GM23338 (cell line): ENCODE data around the gene ATXN7L2. TPM values are rescaled to one million over a fixed set of nuclear protein-coding genes. Genes with fewer than 3 reads are reported as not detected.

Source experiments
- CREB1 ChIP-seq: fragments of 250-450 bp; sonication (Bioruptor Pico); IDR thresholded peaks from 2 replicates; pipeline ENCODE4 v1.5.0; 2020; ENCODE audit warnings: low read depth, mild to moderate bottlenecking, moderate library complexity
- CTCF ChIP-seq, 2 experiments: fragments of 200-600 bp in 1 of 2; sonication (generic) in 1 of 2; conservative IDR thresholded peaks; 2 replicates each; pipeline versions ENCODE4 v1.5.1 to v1.6.1; 2016 to 2017; ENCODE audit warnings: antibody characterized with exemption in 2 of 2, low read depth in 2 of 2, mild to moderate bottlenecking in 2 of 2, moderate library complexity in 1 of 2
- ZNF462 ChIP-seq: fragments of 250-450 bp; sonication (Bioruptor Pico); IDR thresholded peaks from 2 replicates; pipeline ENCODE4 v1.5.0; 2020; ENCODE audit warnings: mild to moderate bottlenecking, moderate library complexity
- polyA plus RNA-seq: library from polyadenylated mRNA; unstranded; fragments of >200 nt; fragmentation: Nextera tagmentation; extraction: Ambion mirVana; gene quantifications from 2 replicates; pipeline ENCODE4 v1.2.1, GENCODE V29; 2016
- total RNA-seq: library from RNA; depleted of rRNA; stranded (reverse); fragments of >200 nt; shearing (Covaris generic); gene quantifications from 2 replicates; pipeline ENCODE4 v1.2.3, GENCODE V29; 2014; rRNA removed

Gene ATXN7L2
- total and polyA plus RNA-seq, 2 experiments from 2014 or later, result 8.0 to 9.9 TPM

GRCh38 chr1:109541102-109541501 is 57.4 kb downstream of the ATXN7L2 start (continued):
- TF ChIP-seq ZNF462 (no peak), CTCF (conservative IDR thresholded peaks at IDR 0.05; ENCODE audit: low read depth in 2 of 2) (no peak), CREB1 (no peak)

Other genes starting within 250 kb of the ATXN7L2 start
- 30.4 and 35.1 TPM in 2 replicates for gene CELSR2, start 234.4 kb upstream of the ATXN7L2 start, total RNA-seq
- 11.1 and 11.2 TPM in 2 replicates for gene CELSR2, start 234.4 kb upstream of the ATXN7L2 start, polyA plus RNA-seq
- 50.6 and 61.1 TPM in 2 replicates for gene PSRC1, start 200.8 kb upstream of the ATXN7L2 start, total RNA-seq
- 51.4 and 55.0 TPM in 2 replicates for gene PSRC1, start 200.8 kb upstream of the ATXN7L2 start, polyA plus RNA-seq
- gene MYBPHL, start 176.9 kb upstream of the ATXN7L2 start, total RNA-seq, result not detected in 2 replicates
- gene MYBPHL, start 176.9 kb upstream of the ATXN7L2 start, polyA plus RNA-seq, result 0.68 TPM in 1 of 2 replicates, not detected in the other
- 51.7 and 55.4 TPM in 2 replicates for gene SORT1, start 86.0 kb upstream of the ATXN7L2 start, total RNA-seq
- 10.3 and 10.9 TPM in 2 replicates for gene SORT1, start 86.0 kb upstream of the ATXN7L2 start, polyA plus RNA-seq
- gene PSMA5, start 57.5 kb upstream of the ATXN7L2 start, total RNA-seq, result 94.2 and 104 TPM in 2 replicates
- 107 and 126 TPM in 2 replicates for gene PSMA5, start 57.5 kb upstream of the ATXN7L2 start, polyA plus RNA-seq
- 0.49 and 1.6 TPM in 2 replicates for gene SYPL2, start 17.4 kb upstream of the ATXN7L2 start, total RNA-seq
- gene SYPL2, start 17.4 kb upstream of the ATXN7L2 start, polyA plus RNA-seq, result 0.40 and 0.56 TPM in 2 replicates
- gene CYB561D1, start 10.2 kb downstream of the ATXN7L2 start, total RNA-seq, result 2.7 and 4.4 TPM in 2 replicates
- 0.89 and 0.95 TPM in 2 replicates for gene CYB561D1, start 10.2 kb downstream of the ATXN7L2 start, polyA plus RNA-seq
- gene AMIGO1, start 25.8 kb downstream of the ATXN7L2 start, total RNA-seq, result 2.3 and 3.8 TPM in 2 replicates
- 0.53 and 0.61 TPM in 2 replicates for gene AMIGO1, start 25.8 kb downstream of the ATXN7L2 start, polyA plus RNA-seq
- gene GPR61, start 56.0 kb downstream of the ATXN7L2 start, total RNA-seq, result 0.58 TPM in 1 of 2 replicates, not detected in the other
- gene GPR61, start 56.0 kb downstream of the ATXN7L2 start, polyA plus RNA-seq, result 0.13 and 0.28 TPM in 2 replicates
- 9.6 and 10.2 TPM in 2 replicates for gene GNAI3, start 64.7 kb downstream of the ATXN7L2 start, total RNA-seq
- 4.0 and 4.5 TPM in 2 replicates for gene GNAI3, start 64.7 kb downstream of the ATXN7L2 start, polyA plus RNA-seq
- 0.21 TPM in 1 of 2 replicates, not detected in the other for gene GNAT2, start 135.7 kb downstream of the ATXN7L2 start, total RNA-seq
- gene GNAT2, start 135.7 kb downstream of the ATXN7L2 start, polyA plus RNA-seq, result not detected in 2 replicates
- gene AMPD2, start 135.9 kb downstream of the ATXN7L2 start, total RNA-seq, result 58.6 and 62.1 TPM in 2 replicates
- gene AMPD2, start 135.9 kb downstream of the ATXN7L2 start, polyA plus RNA-seq, result 23.1 and 24.5 TPM in 2 replicates
- gene GSTM4, start 172.2 kb downstream of the ATXN7L2 start, total RNA-seq, result 8.6 and 12.8 TPM in 2 replicates
- 12.9 and 17.3 TPM in 2 replicates for gene GSTM4, start 172.2 kb downstream of the ATXN7L2 start, polyA plus RNA-seq
- 8.9 and 20.3 TPM in 2 replicates for gene GSTM2, start 184.2 kb downstream of the ATXN7L2 start, total RNA-seq
- gene GSTM2, start 184.2 kb downstream of the ATXN7L2 start, polyA plus RNA-seq, result 12.1 and 16.0 TPM in 2 replicates
- gene GSTM1, start 203.9 kb downstream of the ATXN7L2 start, total RNA-seq, result not detected in 2 replicates
- not detected in 2 replicates for gene GSTM1, start 203.9 kb downstream of the ATXN7L2 start, polyA plus RNA-seq
- 2.5 and 4.8 TPM in 2 replicates for gene GSTM5, start 228.3 kb downstream of the ATXN7L2 start, total RNA-seq
- gene GSTM5, start 228.3 kb downstream of the ATXN7L2 start, polyA plus RNA-seq, result 4.4 and 5.0 TPM in 2 replicates